Astrocyte (in vitro differentiated cells and primary cell): ENCODE measurements around the gene AMER2.

Source experiments
- CTCF ChIP-seq: IDR thresholded peaks from 2 replicates; pipeline ENCODE4 v1.5.1; 2011; ENCODE audit warnings: low read depth, mild to moderate bottlenecking, inconsistent platforms, low read length, moderate library complexity; ENCODE audit not compliant: insufficient read depth
- EZH2 ChIP-seq: IDR thresholded peaks from 2 replicates; pipeline ENCODE4 v1.6.1; 2012; ENCODE audit warnings: mild to moderate bottlenecking, low read length, inconsistent platforms; ENCODE audit not compliant: insufficient read depth

- no peak for TF ChIP-seq CTCF
- TF ChIP-seq EZH2 = no peak
Measured at GRCh38 chr13:25192052-25192451, 20.0 kb upstream of the AMER2 start.
